LHCN-M2 (cell line): Measurements from ENCODE around the gene EPDR1. TPM values are rescaled to one million over a fixed set of nuclear protein-coding genes. Genes with fewer than 3 reads are reported as not detected.
"Not testable (repeated sequence)": the region's sequence is repeated elsewhere in the genome, so short reads cannot be mapped to it uniquely, and the experiment has no call there.

Source experiments
- DNase-seq: peaks from one replicate; pipeline ENCODE4 v3.0.0-alpha.2; 2012; ENCODE audit warnings: low read depth
- total RNA-seq: library from RNA; depleted of rRNA; stranded (reverse); fragments of >200 nt; gene quantifications from 2 replicates; pipeline ENCODE4 v1.2.3, GENCODE V29; 2014

The EPDR1 gene
- total RNA-seq, 1 experiment from 2014 or later = 105 TPM

DNA sequence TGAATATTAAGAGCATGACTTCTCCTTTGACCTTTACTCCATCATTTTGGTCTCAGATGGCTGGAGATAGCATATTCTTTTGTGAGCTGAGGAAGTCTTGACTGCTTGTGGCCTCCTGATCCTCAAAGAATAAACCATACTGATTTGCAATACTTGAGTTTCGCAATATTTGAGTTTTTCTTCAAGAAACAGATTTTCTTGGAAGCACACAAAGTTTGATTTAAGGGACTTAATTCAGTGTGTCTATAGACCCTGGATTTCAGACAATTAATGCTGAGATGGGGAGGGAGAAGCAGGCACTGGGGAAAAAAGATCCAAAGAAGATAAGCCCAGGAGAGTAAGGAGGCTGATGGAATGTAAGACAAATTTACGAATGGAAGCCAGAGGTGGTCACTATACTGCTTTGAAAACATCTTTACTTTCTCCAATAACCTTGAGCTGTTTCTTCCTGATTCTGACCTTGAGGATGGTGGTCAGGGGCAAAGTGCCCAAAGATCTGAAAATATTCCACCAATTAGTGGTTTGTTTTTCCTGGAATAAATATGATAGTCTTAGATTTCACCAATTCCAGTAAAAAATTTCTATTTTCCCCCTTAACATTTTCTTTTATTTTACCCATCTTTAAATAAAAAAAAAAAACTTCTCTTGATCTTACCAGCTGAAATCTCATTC, 7.5 kb downstream of the EPDR1 start:
- DNase-seq = no peak

DNA sequence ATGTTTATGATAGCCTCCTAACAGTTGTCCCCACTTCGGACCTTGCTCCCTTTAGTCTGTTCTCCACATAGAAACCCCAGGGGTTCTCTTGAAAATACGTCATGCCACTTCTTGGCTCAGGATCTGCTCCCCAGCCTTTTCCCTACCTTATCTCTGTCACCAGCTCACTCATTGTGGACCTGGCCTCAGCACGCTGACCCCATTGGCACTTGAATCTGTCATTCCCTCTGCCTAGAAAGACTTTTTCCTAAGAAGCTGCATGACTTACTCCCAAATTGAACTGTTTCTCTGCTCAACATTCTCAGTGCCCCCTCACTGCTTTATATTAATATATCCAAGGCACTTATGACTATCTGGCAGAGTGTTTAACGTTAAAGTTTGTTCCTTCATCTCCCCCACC, 8.4 kb downstream of the EPDR1 start:
- no peak for DNase-seq

DNA sequence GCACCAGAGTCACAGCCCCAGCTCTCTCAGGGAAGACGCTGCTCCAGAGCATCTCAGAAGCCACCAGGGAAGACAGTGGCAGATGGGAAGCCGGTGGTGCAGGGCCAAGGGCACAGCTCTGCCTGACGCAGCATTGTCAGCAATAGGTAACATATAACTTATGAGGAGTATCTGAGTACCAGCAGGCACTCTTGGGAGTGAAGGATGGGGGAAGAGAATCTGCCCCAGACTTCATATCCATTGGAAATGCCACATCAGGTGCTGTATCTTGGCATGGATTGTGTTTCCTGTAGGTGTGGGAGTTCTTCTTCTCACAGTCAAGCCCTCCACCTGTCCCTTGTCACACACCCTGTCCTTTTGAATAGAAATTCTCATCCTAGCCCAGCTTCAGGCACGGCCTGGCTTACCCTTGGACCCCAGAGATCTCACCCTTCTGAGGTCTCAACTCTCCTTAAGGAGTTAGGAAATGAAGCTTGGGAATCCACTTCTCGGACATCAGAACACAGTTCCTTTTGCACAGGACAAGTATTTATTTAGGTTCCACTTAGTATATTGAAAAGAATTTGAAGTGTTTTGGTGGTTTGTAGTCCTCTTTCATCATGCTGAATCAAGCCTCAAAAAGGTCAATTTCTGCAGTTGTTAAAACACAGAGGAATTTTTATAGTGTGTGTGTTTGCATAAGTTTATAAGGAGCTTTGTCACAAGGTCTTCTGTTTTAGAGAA, 9.9 kb downstream of the EPDR1 start:
- DNase-seq = peak; percentile 90

DNA sequence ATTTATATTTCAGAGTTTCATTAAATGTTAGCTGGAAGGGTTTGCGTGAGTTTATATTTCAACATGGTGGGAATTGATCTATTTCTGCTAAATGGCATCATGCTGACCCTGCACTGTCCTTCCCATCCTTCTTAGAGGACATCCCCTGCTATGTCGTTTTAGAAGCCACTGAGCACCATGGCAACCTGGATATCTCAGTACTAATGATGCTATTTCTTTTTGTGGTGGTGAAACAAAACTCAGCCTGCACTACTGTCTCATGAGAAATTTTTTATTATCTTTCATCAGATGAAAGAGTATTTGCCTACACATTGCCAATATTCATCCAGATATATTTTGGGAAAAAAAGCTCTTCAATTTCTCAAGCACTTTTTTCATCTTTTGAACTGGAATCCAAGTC, 12.1 kb downstream of the EPDR1 start:
- no peak for DNase-seq

DNA sequence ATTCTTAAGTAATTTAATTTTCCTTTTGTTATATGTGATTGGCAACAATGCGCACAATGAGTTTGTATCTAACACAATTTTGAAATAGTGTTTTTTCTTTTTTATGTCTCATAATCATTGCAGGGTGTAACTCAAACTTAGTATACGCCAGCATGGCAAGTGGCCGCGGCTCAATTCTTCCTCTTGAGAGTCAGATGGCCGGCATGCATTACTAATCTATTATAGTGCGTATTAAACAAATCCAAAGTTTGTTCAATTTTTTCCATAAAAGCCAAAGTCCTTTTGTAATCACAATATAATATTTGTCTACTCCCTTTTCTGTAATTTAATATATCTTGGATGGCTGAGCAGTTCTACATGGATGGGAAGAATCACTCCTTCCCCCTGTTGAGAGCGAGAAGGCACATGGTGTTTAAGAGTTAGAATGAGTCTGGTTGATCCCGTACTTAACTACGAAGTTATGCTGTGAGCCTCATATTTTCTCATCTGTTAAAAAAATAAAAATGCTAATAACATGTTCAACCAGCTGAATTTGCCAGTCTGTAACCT, 12.7 kb downstream of the EPDR1 start:
- no peak for DNase-seq

DNA sequence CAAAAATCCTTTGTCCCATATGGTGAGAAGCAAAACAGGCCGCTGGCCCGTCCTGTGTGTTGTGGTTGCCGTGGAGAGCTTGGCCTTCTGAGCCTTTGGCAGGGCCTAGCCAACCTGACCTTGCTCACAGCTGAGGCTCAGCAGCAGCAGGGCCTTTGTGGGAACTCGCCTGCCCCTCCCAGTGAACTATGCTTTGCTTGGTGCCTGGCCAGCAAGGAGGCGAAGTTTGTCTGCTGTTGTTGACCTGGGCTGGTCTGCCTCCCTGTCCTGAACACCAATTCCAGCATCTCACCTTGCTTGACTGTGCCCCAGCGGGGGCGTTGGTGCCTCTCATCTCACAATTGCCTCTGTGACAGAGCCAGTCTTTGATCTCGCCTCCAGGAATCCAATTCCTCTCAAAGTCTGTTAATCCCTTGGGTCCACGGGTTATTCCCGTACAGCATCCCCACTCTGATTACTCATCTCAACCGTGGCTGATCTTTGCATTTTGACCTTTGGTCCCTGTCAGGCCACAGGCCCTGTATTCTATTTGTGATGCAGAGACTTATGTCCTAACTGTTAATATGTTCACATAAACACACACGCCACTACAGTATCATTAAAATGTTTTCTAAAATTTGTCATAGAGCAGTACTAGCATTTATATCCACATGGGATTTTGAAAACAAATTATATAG, 22.6 kb downstream of the EPDR1 start:
- DNase-seq = peak; percentile 96

DNA sequence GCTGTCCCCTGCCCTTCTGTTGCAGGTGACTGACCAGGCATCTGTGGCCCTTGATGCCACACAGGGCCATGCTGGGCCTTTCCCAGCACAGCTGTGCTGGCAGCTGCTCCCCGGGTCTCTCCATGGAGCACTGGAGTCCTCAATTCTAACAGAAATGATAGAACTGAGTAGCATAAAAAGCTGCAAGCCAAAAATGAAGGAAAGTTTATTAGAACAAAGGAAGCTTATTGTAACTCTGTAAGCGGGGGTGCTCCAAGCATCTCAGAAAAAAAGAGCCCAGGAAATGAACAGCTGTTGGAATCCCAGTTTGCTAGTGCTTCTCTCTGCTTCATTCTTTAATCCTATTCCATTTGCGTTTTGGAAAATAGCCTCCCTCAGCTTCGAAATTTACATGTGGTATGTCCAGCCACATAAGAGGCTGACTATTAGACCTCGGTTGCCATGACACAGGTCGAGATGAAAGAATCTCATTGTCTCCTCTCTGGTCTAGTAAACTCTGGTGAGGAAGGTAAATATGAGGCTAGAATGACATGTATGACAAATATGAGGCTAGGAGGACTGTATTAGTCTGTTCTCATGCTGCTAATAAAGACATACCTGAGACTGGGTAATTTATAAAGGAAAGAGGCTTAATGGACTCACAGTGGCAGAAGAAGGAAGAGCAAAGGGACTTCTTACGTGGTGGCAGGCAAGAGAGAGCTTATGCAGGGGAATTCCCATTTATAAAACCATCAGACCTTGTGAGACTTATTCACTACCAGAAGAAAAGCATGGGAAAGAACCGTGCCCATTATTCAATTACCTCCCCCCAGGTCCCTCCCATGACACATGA, 23.7 kb downstream of the EPDR1 start:
- DNase-seq = peak; percentile 78

DNA sequence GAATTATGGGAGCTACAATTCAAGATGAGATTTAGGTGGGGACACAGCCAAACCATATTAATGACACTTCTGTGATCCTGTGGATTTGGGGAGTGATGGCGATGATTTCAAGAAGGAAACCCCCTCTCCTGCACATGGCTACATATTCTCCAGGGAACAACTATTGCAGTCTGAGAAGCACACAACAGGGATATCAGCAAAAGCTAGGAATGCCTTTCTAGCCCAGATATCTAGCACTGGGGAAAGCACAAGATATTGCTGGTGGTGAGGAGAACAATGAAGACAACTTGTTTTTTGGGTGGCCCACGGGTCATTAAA, 24.3 kb downstream of the EPDR1 start:
- no peak for DNase-seq

DNA sequence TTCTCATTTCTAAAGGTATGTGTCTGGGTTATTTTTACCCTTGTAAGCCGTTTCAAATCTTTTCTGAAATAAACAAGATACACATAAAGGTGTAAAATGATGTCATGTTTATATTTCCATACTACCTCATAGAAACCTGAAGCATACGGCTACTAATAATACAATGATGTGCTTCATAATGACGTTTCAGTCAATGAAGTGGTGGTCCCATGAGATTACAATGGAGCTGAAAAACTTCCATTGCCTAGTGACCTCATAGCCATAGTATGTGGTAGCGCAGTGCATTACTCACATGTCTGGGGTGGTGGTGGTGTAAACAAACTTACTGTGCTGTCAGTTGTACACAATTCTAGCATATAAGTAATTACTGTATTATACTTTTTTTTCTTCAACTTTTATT, 24.9 kb downstream of the EPDR1 start:
- DNase-seq = peak; percentile 92

DNA sequence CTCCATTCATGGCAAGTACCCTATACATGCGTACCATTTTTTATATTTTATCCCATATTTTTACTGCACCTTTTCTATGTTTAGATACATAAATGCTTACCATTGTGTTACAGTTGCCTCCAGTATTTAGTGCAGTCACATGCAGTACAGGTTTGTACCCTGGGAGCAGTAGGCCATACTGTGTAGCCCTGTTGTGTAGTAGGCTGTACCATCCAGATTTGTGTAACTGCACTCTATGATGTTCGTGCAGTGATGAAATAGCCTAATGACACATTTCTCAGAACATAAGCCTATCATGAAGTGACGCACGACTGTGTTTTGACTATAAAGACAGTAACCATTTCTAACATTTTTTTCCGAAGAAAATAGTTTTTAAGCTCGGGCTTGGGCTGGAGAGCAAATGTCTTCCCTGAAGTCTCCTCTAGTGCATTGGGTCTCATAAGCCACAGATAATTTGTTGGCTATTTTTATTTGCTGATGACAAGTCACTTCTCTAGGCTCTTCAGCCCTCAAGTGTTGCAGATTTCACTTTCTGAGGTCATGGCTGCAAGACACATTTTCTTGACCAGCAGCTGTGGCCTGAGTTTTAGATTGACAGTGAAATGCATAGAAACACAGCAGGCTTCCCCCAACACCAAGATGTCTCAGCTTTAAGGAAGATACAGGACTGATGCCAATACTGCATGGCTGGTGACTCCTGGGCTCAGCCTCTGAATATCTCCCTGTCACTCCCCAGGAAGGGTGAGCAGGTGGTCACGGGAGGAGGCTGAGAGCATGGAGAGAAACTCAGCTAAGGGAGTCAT, 26.9 kb downstream of the EPDR1 start:
- no peak for DNase-seq

DNA sequence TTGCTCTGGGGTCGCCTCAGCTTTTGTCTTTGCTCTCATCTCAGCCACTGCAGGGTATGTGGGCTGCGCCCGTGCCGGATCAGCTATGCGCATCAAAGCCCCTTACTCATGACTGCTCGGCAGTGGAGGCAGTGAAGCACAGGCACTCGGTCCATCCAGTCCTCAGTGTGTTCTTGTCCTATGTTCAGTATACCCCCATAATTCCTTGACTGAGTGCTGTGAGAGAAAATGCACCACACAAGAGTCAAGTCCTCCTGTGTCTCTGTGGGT, 27.4 kb downstream of the EPDR1 start:
- DNase-seq = no peak

DNA sequence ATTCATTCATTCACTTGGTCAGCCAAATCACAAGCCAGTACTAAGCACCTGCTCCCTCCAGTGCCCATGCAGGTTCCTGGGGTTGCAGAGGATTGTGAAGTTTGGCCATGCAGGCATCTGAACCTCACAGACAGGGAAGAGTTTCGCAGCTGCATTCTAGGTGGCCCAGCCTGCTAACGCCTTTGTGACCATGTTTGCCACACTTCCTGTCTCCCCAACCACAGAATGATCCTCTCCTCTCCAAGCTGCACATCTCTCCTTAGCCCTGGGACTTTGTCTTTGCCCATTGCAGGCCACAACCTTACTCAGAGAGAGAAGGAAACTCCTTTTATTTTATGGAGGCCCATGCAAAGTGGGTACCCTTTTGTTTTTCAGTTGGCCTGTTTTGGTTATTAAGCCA, 31.8 kb downstream of the EPDR1 start:
- no peak for DNase-seq

DNA sequence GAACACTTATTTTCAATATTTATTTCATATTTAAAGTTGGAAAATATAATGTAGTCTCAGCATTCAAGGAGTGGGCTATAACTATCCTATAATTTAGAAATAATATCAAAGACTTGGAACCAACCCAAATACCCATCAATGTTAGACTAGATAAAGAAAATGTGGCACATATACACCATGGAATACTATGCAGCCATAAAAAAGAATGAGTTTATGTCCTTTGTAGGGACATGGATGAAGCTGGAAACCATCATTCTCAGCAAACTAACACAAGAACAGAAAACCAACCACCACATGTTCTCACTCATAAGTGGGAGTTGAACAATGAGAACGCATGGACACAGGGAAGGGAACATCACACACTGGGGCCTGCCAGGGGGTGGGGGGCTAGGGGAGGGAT, 33.8 kb downstream of the EPDR1 start:
- not testable (repeated sequence) for DNase-seq

DNA sequence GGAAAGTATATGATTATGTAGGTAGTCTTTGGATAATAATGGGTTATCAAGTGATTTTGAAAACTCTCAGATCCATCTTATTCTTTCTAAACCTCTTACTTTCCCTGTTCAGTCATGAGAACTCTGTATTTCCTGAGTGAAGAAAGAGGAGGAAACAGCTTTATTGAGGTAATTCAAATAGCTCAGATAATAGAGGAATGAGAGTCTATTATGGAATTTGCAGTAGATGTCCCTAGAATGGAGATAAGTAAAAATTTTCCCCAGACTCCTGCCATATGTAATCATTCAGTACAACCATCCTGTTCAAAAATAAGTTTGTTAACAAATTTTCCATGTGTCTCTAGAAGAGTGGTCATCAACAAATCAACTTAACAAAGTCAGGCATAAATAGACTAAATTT, 36.4 kb downstream of the EPDR1 start:
- DNase-seq = no peak

DNA sequence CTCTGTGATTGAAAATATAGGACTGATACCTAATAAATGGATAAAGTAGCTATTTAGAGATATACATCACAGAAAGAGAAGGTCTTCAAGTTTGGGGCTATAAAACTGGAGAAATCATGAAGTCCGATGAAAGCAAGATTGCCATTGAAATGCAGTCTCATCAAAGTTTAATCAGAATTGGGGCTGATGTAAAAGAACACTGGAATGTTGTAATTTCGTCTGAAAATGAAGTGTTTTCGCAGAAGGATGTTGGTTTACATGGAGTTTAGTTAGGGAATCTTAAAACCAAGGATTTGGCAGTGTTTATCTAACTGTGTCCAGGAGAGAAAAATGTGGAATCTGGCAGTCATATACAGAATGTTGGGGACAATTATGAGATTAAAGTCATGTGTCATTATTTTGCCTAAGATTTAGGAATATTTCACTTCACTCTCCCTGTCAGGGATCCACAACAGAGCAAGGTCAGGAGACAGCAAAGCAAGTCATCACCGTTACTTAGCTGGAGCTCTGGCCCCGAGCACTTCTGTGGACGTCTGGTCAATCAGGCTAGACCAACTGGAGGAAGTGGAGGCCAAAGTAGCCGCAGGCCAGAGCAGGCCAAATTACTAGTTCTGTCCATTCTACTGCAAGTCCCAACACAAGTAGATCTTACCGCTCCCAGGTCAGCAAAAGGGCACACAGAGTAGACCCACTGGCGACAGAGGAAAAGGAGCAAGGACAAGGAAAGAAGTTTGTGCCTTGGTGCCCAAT, 37.0 kb downstream of the EPDR1 start:
- DNase-seq = no peak

DNA sequence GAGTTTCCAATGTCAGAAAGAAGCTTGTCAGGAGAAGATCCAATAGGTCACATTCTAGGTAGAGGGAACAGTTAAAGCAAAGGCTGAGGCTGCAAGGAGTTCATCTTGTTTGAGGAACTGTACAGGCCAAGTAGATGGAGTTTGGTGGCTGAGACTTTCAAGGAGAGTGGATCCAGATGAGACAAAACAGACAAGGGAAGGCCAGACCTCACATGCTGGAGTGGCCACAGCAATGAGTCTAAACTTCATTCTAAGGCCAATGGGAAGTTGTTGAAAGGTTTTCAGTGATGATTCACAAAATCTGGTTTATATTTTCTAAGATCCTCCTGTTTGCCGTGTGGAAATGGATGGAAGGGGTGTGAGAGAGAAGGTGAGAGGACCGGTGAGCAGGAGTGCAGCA, 40.0 kb downstream of the EPDR1 start:
- no peak for DNase-seq

DNA sequence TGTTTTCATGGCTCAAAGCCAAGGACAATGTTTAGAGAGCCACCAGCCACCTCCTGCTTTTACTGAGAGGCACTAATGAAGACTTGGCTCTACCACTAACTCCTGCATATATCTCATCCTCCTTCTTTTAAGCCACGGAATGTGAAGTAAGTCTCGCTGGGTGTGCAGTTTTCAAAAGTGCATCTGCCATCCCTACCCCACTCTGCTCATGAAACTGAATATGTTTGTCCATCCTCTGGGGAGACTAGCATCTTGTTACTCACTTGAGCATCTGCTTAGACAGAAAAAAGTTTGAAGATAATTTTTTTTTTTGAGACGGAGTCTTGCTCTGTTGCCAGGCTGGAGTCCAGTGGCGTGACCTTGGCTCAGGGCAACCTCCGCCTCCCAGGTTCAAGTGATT, 40.8 kb downstream of the EPDR1 start:
- peak; percentile 78 for DNase-seq

DNA sequence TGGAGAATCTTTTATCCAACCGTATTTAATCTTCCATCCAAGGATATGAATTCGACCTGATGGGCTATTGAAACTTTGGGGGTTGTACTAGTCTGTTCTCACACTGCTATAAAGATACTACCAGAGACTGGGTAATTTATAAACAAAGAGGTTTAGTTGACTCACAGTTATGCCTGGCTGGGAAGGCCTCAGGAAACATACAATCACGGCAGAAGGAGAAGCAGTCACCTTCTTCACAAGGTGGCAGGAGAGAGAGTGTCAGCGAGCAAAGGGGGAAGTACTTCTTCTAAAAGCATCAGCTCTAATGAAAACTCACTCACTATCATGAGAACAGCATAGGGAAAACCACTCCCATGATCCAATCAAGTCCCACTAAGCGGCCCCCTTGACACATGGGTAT, 43.8 kb downstream of the EPDR1 start:
- no peak for DNase-seq

DNA sequence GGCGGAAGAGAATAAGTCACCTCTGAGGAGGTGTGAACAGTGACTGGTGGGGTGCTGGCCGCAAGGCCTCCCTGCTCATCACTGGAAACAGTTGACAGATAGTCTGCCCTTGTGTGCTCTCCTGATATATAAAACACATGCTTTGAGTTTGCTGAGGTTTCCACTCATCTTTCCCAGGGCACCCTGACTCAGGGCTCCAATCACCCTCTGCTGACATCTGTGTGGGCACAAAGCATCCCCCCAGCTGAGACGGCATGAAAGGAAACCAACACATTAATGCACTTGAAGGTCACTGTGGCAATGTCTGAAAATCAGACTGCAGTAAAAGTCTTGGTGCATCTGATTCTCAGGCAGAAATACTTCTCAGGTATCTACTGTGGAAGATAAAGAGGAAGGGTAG, 49.8 kb downstream of the EPDR1 start:
- DNase-seq = peak; percentile 55

DNA sequence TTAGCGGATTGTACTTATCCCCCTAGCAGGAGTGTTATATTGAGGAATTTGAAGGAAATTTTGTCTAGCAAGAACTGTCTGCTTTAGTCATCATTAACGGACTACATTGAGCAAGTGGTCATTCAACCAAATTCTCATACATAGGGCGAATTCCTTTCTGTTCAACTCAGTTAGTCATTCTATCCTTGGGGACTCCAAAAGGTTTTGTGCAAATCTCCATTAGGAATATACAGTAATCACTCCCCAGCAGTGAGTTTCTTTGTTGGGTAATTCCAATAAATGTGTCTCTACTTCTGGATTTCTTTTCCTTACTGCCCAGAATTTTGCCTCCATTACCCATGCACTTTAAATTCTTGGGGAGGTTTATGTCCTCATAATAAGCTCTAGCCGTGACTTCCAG, 51.1 kb downstream of the EPDR1 start:
- DNase-seq = peak; percentile 80

DNA sequence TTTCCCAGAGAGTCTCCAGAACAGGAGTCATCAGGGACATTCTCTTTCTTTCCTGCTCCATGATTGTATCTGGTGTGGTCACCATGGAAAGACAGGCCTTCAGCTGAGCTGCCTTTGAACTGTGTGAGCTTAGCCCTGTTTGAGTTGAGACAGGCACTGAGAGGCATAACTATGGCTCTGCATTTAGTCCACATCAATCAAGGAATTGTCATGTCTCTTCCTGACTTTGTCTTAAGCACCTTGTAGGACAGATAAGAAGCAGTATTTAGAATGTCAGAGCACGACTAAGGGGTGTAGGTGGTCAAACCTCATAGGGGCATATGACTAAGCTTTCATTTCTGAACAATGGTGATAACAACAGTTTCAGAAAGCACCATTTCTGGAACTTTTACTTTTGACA, 53.5 kb downstream of the EPDR1 start:
- no peak for DNase-seq
